Glomerular endothelial cell (primary cell): ENCODE measurements around the gene BMERB1. TPM values are rescaled to one million over a fixed set of nuclear protein-coding genes. Genes with fewer than 3 reads are reported as not detected.
"Not testable (repeated sequence)": the region's sequence is repeated elsewhere in the genome, so short reads cannot be mapped to it uniquely, and the experiment has no call there.

Source experiments
- DNase-seq: peaks from one replicate; pipeline ENCODE4 v3.0.0-alpha.2; 2011; ENCODE audit warnings: low read depth, low spot score; ENCODE audit errors: extremely low read depth
- total RNA-seq: library from RNA; depleted of rRNA; stranded (reverse); fragments of >200 nt; gene quantifications from 2 replicates; pipeline ENCODE4 v1.2.3, GENCODE V29; 2015

The BMERB1 gene
- total RNA-seq, result 48.1 and 57.1 TPM in 2 replicates

DNA sequence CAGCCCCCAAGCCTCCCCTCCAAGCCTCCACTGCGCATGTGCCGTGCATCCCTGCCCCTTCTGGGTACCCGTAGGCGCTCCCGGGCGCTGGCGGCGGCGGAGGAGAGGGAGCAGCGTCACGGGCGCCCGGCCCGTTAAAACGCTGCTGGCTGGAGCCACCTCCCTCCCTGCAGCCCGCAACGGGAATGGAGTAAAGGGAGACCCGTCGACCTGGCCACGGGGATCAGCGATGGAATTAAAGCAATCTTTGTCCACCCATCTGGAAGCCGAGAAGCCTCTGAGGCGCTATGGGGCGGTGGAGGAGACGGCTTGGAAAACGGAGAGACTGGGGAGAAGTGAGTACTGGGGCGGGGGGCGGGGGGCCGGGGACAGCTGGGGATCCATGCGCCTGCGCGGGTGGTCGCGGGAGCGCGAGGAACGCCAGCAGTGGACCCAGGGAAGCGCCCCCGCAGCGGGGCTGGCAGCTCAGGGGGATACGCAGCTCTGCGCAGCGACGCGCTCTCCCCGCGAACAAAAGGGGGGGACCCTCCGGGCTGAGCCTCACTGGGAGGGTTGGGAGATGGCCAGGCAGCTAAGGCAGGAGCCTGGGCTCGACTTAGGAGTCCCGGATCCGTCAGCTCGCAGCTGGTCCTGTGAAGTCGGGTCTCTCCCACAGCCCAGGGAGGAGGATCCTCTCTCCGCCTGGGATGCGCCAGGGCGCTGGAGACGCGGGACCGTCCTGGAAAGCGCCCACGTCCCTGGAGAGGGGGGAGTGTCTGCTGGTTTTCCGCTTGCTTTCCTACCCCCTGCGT is at the start of gene BMERB1:
Gene BMERB1, plus strand, starts transcription at position 164 of the 791 bp plus-strand sequence. Its CDS starts 66 bp downstream, at position 230.
- no peak for DNase-seq

DNA sequence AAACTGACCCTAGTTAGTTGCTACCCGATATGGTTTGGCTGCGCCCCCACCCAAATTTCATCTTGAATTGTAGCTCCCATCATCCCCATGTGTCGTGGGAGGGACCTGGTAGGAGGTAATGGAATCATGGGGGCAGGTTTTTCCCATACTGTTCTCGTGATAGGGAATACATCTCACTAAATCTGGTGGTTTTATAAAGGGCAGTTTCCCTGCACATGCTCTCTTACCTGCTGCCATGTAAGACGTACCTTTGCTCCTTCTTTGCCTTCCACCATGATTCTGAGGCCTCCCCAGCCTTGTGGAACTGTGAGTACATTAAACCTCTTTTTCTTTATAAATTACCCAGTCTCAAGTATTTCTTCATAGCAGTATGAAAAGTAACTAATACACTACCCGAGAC is 46.3 kb upstream of the BMERB1 start:
- DNase-seq, result not testable (repeated sequence)

DNA sequence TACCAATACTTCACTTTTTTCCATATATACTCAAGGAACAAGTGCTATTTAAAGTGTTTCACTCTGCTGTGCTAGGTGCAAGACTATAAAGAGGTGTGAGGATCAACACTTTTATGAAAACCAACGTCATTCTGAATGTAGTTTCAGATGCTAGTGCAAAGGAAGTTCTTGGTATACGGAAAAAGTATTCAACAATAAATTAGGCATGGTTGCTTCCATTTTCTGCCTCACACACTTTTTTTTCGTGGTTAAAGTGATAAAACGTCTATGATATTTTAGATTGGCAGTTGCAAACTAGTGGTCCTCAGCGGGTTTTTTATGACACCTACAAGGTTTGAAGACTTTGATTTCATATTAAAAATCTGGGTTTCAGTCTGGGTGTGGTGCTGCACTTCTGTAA is 44.5 kb upstream of the BMERB1 start:
- DNase-seq, result not testable (repeated sequence)

DNA sequence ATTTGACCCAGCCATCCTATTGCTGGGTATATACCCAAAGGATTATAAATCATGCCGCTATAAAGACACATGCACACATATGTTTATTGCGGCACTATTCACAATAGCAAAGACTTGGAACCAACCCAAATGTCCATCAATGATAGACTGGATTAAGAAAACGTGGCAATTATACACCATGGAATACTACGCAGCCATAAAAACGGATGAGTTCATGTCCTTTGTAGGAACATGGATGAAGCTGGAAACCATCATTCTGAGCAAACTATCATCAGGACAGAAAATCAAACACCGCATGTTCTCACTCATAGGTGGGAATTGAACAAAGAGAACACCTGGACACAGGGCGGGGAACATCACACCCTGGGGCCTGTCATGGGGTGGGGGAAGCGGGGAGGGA is 41.4 kb upstream of the BMERB1 start:
- not testable (repeated sequence) for DNase-seq

DNA sequence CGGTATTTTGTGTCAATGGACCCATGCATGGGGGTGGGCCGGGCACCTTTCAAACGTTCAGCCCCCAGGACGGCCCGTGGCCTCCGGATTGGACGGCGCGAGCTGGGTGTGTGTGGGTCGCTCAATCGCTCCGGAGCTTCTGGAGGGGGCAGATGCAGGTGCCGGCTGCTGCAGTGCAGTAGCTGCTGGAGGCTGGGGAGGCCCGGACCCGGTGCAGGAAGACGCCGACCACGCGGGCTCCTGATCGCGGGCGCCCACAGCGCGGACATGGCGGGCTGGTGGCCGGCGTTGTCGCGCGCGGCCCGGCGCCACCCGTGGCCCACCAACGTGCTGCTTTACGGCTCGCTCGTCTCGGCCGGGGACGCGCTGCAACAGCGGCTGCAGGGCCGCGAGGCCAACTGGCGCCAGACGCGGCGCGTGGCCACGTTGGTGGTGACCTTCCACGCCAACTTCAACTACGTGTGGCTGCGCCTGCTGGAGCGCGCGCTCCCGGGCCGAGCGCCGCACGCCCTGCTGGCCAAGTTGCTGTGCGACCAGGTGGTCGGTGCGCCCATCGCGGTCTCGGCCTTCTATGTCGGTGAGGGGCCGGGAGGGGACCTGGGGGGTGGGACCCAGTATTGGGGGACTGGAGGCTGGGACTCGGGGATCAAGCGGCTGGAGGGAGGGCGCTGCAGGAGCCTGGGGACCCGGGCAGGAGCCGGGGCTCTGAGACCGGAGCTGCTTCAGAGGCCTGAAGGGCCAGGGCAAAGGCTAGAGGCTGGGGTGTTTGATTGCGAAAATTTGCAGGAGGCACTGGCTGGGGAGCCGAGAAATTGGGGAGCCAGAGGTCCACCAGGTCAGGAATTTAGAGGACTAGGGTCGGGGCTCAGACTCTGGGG is 38.5 kb upstream of the BMERB1 start, which contains the start of gene MPV17L:
Gene MPV17L, plus strand, starts transcription at position 124 of the 878 bp plus-strand sequence. Its CDS starts 144 bp downstream, at position 268.
- DNase-seq, result not testable (repeated sequence)

DNA sequence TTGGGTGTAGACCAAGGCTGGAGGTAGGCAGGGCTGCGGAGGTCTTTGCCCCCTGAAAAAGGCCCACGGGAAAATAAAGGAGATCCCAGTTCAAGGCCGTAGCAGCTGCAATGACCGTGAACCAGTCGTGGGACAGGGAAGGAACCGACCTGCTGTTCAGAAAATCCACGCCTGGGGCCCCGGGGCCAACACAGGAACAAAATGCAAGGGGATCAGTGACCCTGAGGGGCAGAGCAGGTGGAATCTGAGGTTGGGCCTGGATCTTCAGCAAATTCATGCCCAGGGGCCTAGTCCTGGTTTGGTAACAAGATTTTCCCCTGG is 37.9 kb upstream of the BMERB1 start:
- DNase-seq, result not testable (repeated sequence)

DNA sequence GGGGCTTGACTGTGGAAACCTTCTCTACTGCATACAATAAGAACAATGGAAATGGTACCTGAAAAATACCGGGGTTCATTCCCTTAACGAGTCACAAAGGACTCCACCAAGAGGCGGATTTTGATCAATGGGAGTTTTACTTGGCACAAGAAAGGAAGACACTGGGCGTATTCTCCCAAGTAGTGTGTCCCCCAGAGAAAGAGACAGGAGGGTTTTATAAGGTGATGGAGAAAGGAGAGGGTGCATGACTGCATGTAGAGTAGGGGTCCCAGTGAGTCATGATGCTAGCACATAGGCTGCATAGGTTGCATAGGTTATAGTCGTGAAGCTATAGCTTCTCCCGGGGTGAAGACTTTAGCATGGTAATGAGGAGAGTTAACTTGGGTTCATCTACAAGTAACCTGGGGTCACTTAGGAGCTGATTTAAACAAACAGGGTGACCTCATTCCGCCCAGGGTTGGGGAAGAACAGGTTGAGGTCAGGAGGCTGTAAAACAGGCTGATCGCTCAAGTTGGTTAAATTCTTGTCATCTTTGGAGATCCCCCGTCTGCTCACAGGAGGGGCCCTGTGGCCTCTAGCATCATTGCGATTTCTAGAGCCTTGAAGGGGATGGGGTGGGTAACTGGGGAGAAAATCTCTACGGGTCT is 37.3 kb upstream of the BMERB1 start:
- DNase-seq, result no peak

DNA sequence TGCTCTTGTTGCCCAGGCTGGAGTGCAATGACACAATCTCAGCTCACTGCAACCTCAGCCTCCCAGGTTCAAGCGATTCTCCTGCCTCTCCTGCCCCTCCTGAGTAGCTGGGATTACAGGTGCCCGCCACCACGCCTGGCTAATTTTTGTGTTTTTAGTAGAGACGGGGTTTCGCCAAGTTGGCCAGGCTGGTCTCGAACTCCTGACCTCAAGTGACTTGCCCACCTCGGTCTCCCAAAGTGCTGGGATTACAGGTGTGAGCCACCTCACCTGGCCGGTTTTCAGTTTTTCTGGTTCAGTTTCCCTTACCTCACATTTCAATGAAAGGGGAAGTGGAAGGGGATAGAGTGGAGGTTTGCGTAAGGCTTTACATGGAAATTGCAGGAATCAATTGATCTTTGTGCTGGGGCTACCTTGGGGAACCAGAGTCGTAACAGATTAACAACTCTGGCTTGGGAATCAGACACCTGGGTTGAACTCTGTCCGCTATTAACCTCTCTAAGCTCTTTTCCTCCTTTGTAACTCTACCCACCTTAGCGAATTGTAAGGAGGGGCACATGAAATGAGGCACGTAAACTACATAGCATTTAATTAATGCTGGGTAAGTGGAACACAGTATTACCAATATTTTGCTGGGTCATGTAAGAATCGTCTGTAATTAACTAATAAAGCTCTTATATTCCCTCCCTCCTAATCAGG is 35.6 kb upstream of the BMERB1 start:
- no peak for DNase-seq

DNA sequence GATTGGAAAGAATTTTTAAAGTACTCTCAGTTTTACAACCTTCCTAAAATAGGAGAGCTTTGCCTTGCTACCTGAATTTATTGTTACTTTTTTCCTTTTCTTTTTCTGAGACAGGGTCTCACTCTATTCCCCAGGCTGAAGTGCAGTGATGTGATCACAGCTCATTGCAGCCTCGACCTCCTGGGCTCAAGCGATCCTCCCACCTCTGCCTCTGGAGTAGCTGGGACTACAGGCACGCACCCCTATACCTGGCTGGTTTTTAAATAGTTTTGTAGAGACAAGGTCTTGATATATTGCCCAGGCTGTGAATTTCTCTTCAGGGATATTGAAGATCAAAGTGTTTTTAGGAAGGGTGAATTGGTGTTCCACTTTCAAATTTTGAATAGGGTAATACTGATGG is 35.1 kb upstream of the BMERB1 start:
- no peak for DNase-seq

DNA sequence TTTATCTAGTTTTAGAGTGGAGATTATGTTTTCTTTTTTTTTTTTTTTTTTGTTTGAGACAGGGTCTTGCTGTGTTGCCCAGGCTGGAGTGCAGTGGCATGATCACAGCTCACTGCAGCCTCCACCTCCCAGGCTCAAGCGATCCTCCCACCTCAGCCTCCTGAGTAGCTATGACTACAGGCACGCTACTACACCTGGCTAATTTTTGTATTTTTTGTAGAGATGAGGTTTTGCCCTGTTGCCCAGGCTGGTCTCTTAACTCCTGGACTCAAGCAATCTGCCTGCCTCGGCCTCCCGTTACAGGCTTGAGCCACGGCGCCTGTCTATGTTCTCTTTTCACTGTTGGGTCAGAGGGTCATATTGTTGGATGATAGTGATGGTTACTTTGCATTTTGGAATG is 34.1 kb upstream of the BMERB1 start:
- DNase-seq, result not testable (repeated sequence)

DNA sequence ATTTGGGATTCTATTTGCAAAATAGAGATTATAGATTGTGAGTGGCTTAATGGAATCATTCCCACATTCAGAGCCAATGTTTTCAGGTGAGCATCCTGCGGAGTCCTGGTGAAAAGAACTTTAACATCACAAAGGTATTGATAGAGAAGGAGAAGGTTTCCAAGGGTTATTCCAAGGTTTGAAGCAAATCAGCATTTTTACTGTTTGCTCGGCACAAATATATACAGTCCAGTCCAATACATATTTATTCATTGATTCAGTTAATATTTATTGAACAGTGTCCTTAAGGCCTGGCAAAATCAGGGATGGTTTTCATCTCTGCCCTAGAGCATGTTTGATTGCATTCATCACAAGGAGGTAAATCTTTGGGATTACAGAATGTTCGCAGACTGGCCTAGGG is 32.4 kb upstream of the BMERB1 start:
- DNase-seq, result no peak

DNA sequence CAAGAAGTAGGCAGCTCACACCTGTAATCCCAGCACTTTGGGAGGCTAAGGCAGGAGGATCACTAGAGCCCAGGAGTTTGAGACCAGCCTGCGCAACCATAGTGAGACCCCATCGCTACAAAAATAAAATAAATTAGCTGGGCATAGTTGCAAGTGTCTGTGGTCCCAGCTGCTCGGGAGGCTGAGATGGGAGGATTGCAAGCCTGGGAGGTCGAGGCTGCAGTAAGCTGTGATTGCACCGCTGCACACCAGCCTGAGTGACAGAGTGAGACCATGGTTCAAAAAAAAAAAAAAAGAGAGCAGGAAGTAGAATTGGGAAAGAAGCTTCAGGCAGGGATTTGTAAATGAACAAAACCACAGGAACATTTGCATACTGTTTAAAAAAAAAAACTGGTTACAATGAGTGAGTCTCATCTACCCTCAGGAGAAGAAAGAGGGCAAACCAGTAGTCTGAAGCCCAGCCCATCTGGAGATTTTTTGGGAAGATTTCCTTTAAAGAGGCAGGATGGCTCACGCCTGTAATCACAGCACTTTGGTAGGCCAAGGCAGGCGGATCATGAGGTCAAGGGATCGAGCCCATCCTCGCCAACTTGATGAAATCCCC is 30.9 kb upstream of the BMERB1 start:
- no peak for DNase-seq

DNA sequence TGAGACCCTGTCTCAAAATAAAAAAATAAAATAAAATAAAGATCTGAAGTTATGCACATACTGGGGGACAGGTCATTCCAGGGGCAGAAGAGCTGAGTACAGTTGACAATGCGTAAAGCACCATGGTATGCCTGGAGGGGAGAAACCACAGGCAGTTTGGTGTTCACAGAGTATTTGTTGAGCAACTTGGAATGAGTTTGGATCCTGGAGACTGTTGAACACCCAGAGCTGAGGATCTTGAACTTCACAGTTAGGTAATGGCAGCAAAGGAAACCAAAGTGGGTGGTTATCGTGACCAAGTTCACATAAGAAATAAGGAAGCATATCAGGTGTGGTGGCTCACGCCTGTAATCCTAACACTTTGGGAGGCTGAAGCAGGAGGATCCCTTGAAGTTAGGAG is 30.3 kb upstream of the BMERB1 start:
- not testable (repeated sequence) for DNase-seq

DNA sequence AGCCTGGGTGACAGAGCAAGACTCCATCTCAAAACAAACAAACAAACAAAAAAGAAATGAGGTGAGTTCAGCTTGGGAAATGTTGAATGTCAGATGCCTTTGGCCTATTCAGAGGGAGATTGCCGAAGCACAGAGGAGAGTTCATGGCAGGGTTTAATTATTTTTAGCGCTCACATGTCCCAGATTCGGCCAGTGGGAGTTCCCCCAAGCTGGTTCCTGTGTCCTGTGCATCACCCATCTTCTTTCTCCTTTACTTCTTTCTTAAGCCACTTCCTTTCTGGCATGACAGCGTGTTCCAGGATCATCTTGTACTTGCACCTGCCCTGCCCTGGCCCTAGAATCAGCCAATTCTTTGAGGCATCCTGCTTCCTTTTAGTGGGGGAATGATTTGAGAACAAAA is 29.6 kb upstream of the BMERB1 start:
- no peak for DNase-seq

DNA sequence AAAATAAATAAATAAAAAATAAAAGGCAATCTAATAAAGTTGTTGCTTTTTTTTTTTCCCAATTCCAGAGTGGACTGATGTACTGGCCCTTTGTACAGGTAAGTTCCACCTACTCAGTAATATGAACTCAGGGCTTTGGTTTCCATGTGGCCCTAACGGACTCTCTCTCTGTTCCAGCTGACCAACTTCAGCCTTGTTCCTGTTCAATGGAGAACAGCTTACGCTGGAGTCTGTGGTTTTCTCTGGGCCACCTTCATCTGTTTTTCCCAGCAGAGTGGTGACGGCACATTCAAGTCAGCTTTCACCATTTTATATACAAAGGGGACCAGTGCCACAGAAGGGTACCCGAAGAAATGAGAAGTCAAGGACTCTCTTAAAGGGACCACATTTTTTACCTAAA is 26.6 kb upstream of the BMERB1 start:
- DNase-seq, result not testable (repeated sequence)

DNA sequence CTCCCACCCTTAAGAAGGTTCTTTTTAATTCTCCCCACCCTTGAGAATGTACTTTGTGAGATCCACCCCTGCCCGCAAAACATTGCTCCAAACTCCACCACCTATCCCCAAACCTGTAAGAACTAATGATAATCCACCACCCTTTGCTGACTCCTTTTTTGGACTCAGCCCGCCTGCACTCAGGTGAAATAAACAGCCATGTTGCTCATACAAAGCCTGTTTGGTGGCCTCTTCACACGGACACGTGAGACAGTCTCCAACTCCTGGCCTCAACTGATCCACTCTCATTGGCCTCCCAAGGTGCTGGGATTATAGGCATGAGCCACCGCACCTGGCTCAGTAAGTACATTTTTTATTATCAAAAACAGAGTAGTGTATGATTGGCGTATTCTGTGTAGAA is 24.9 kb upstream of the BMERB1 start:
- DNase-seq, result not testable (repeated sequence)

DNA sequence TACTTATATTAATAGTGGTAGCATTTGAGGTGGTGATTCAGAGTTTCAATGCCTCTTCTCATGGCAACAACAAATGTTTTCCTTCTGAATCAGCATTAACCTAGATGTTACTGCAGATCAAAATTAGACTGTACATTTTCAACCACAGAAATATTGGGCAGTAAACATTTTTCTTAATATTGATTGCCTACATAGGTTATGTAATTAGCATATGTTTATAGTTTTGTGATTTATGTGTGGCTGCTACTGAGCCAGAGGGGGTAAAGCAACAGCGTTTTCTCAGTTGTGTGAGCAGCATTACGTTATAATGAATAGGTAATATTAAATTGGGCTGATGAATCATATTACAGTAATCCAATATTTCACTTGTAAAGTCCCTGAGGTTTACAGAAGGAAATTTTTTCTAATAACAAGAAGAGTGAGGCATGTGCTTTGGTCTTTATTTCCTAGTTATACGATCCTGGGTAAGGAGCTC is 18.8 kb upstream of the BMERB1 start:
- no peak for DNase-seq

DNA sequence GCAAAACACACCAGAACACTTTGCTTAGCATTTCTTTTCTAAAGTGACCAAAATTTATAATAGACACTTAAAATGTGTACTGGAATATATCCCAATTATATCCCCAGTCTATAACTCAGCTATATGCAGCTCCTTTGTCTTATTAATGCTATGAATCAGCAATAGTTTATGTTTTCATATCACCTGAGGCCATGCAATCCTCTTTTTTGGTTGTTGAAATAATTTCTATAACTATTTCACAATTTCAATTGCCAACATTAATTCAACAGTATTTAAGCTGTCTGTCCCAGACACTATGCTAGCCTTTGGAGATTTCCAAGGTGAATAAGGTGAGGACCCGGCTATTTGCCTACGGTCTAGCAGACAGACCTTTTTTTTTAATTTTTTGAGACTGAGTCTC is 17.2 kb upstream of the BMERB1 start:
- no peak for DNase-seq

DNA sequence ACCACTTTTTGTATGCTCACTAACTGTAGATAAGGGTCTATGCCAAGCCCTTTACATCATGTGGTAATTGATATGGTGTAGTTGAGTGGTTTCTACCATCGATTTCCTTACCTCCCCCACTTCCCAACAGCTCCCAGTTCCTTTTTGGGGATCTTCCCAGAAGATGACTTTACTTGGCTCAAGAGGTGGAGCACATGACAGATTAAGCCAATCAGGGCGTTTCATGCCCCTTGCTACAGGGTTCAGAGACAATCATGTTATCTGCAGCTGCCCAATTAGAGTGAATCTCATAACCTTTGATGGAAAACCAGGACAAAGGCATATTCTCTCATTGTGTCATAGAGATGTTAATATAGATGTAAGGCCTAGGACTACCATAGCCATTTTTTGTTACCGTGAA is 16.2 kb upstream of the BMERB1 start:
- no peak for DNase-seq

DNA sequence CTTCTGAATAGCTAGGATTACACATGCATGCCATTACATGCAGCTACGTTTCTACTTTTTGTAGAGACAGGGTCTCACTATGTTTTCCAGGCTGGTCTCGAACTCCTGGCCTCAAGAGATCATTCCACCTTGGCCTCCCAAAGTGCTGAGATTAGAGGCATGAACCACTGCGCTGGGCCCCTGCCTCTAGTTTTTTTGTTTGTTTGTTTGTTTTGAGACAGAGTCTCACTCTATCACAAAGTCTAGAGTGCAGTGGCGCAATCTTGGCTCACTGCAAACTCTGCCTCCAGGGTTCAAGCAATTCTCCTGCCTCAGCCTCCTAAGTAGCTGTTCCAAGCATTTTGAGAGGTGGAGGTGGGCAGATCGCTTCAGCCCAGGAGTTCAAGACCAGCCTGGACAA is 12.7 kb upstream of the BMERB1 start:
- not testable (repeated sequence) for DNase-seq
